Measurements from ENCODE around the gene AFDN. TPM values are rescaled to one million over a fixed set of nuclear protein-coding genes. Genes with fewer than 3 reads are reported as not detected.

AFDN gene
- total and polyA plus RNA-seq, 10 of the 15 experiments (the other 5 are each of a cell fraction or from before 2014, with no cell fraction given): 5.7 to 68.2 (median 45.1) TPM

DNA sequence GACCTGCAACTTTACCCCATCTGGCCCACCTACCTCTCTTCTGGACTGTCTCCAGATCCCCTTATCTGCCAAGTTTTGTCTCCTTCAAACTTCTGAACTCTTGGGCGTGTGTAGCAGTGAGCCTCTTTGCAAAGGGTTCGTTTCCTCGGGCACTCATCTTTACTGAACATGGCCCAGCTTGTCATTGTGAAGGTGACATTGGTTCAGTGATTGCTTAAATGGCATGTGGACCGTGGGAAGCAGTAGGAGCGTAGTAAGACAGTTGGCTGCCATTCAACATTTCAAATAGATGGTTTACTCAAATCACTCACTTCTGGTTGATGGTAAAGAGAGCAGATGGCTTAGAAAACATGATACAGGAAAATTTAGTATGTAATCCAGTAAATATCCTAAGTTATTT lies 136.0 kb downstream of the AFDN start:
- SMC1A ChIA-PET (ENCODE audit: uncharacterized antibody, unreplicated experiment): no interaction called here
- in situ Hi-C loops (cut with MboI): no loop called here
- Histone ChIP-seq H3K9ac (ENCODE audit: control insufficient read depth, insufficient read depth, low read length) (no peak overlapping the region), H3K4me2 (ENCODE audit: control insufficient read depth, insufficient read depth) (no peak overlapping the region), H2AFZ (ENCODE audit: control insufficient read depth, low read depth, low read length) (no peak overlapping the region), H3K9me3 (replicated peaks; ENCODE audit: control insufficient read depth, insufficient read depth, low read length) (no peaks in the 10 kb centered on the region), H3K4me1 (ENCODE audit: control insufficient read depth, insufficient read depth, low read length) (no peaks in the 10 kb centered on the region), H3K79me2 (ENCODE audit: control insufficient read depth, insufficient read depth, low read length) (no peaks in the 10 kb centered on the region), H3K27me3 (replicated peaks in 1 of 2; ENCODE audit: control insufficient read depth in 2 of 2, insufficient read depth in 2 of 2, low read length in 1 of 2) (no peaks in the 10 kb centered on the region), H3K27ac (ENCODE audit: control insufficient read depth, insufficient read depth) (no peak overlapping the region), H4K20me1 (ENCODE audit: control insufficient read depth, insufficient read depth) (no peaks in the 10 kb centered on the region), H3K36me3 (ENCODE audit: control insufficient read depth in 2 of 2, insufficient read depth in 2 of 2, low read length in 1 of 2) (peaks cover 2 to 8% of the 10 kb centered on the region in 2 experiments; a peak in 3 of 4 replicates), H3K4me3 (no peak overlapping the region)
- WGBS (ENCODE audit: insufficient coverage, insufficient replicate concordance, low lambda C conversion rate, missing lambda C conversion rate): 95% methylated on average over 5 of the region's 5 CpGs
- FAIRE-seq (no peak), DNase-seq (ENCODE audit: low read depth, low spot score) (no peak), ATAC-seq (no peak)
- RAD21 ChIA-PET (ENCODE audit: unreplicated experiment): no interaction called here
- TF ChIP-seq GATAD2B (conservative IDR thresholded peaks at IDR 0.05; ENCODE audit: low read depth) (no peak), BCLAF1 (IDR thresholded peaks at IDR 0.05) (no peak), FOXM1 (IDR thresholded peaks at IDR 0.05; ENCODE audit: low read depth, low read length) (no peak), SMARCA5 (IDR thresholded peaks at IDR 0.05) (no peak), SMC3 (IDR thresholded peaks at IDR 0.05; ENCODE audit: borderline replicate concordance, low read length) (no peak), NFYA (IDR thresholded peaks at IDR 0.05; ENCODE audit: borderline replicate concordance, low read depth, low read length) (no peak), RAD21 (IDR thresholded peaks at IDR 0.05; ENCODE audit: insufficient read depth, low read depth, low read length) (no peak), NR2C1 (IDR thresholded peaks at IDR 0.05) (no peak), E2F8 (IDR thresholded peaks at IDR 0.05; ENCODE audit: low read depth, partially characterized antibody) (no peak), SP1 (IDR thresholded peaks at IDR 0.05; ENCODE audit: low read depth, low read length) (no peak), SIN3A (IDR thresholded peaks at IDR 0.05; ENCODE audit: low read depth, low read length) (no peak), YY1 (IDR thresholded peaks at IDR 0.05; ENCODE audit: low read depth, low read length) (no peak), CHD2 (IDR thresholded peaks at IDR 0.05; ENCODE audit: borderline replicate concordance, low read depth, low read length) (no peak), TCF7 (IDR thresholded peaks at IDR 0.05; ENCODE audit: borderline replicate concordance) (no peak), ZNF384 (IDR thresholded peaks at IDR 0.05; ENCODE audit: borderline replicate concordance, low read depth, low read length) (no peak), BCL11A (IDR thresholded peaks at IDR 0.05; ENCODE audit: low read depth, low read length) (no peak), RAD51 (IDR thresholded peaks at IDR 0.05) (no peak)
- TF ChIP-seq, protein P1, sequence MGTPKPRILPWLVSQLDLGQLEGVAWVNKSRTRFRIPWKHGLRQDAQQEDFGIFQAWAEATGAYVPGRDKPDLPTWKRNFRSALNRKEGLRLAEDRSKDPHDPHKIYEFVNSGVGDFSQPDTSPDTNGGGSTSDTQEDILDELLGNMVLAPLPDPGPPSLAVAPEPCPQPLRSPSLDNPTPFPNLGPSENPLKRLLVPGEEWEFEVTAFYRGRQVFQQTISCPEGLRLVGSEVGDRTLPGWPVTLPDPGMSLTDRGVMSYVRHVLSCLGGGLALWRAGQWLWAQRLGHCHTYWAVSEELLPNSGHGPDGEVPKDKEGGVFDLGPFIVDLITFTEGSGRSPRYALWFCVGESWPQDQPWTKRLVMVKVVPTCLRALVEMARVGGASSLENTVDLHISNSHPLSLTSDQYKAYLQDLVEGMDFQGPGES (IDR thresholded peaks at IDR 0.05): no peak
- TF ChIP-seq, protein P2, sequence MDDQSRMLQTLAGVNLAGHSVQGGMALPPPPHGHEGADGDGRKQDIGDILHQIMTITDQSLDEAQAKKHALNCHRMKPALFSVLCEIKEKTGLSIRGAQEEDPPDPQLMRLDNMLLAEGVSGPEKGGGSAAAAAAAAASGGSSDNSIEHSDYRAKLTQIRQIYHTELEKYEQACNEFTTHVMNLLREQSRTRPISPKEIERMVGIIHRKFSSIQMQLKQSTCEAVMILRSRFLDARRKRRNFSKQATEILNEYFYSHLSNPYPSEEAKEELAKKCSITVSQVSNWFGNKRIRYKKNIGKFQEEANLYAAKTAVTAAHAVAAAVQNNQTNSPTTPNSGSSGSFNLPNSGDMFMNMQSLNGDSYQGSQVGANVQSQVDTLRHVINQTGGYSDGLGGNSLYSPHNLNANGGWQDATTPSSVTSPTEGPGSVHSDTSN (IDR thresholded peaks at IDR 0.05; ENCODE audit: insufficient replicate concordance, low read depth, low read length): no peak
- intact Hi-C loops (cut with micrococcal nuclease; ENCODE audit: unreplicated experiment): no loop called here
- BruUV-seq (replicated peaks): no TSS peak
- CTCF ChIA-PET: no interaction called here
- POLR2A ChIA-PET: no interaction called here

Data from GM12878 (cell line).